ENCODE measurements around the gene SPRR2D. TPM values are rescaled to one million over a fixed set of nuclear protein-coding genes. Genes with fewer than 3 reads are reported as not detected.
"Not testable (repeated sequence)": the region's sequence is repeated elsewhere in the genome, so short reads cannot be mapped to it uniquely, and the experiment has no call there.

SPRR2D gene
- polyA plus RNA-seq, 3 donors: 1.3 TPM; not detected in 2

DNA sequence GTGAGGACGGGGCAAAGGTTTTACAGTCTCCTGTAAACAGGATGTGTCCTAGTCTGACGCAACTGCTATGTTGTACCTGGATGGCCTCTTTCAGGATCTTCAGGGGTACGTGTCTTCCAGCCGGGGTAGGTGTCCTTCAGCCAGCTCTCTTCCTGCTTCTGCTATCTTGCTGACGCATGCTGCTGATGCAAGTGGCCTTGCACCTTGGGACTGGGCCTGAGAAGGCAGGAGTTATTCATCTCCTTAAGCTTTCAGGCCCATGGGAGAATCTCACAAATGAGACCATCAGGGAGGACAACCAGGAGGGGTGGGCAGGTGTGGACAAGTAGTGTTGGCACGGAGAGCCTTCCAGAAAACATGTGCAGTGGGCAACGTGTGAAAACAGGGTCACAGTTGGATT, 17.8 kb downstream of the SPRR2D start:
- no peak overlapping the region for H3K27ac ChIP-seq (ENCODE audit: low read depth, low read length)
- 86 to 88% (median 87%) methylated on average over 7 of the region's 7 CpGs for WGBS, 3 donors

GRCh38 chr1:153022340-153022739, 18.6 kb downstream of the SPRR2D start:
- H3K27ac ChIP-seq (ENCODE audit: low read depth, low read length): not testable (repeated sequence)
- 25 to 47% (median 31%) methylated on average over 9 of the region's 9 CpGs for WGBS, 3 donors

- 20 to 38% (median 22%) methylated on average over 2 of the region's 2 CpGs for WGBS, 3 donors
- not testable (repeated sequence) for H3K27ac ChIP-seq (ENCODE audit: low read depth, low read length)
Observed at GRCh38 chr1:153021829-153022228, 19.1 kb downstream of the SPRR2D start.

DNA sequence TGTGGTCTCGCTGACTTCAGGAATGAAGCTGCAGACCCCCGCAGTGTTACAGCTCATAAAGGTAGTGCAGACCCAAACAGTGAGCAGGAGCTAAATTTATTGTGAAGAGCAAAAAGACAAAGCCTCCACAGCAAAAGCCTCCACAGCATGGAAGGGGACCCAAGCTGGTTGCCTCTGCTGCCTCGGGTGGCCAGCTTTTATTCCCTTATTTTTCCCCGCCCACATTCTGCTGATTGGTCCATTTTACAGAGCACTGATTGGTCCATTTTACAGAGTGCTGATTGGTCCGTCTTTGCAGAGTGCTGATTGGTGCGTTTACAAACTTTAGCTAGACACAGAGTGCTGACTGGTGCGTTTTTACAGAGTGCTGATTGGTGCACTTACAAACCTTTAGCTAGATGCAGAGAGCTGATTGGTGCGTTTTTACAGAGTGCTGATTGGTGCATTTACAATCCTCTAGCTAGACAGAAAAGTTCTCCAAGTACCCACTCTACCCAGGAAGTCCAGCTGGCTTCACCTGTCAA, 29.6 kb downstream of the SPRR2D start:
- H3K27ac ChIP-seq (ENCODE audit: low read depth, low read length): not testable (repeated sequence)
- WGBS, 3 donors: 80 to 88% (median 86%) methylated on average over 8 of the region's 8 CpGs

- H3K27ac ChIP-seq (ENCODE audit: low read depth, low read length): no peak within 1 kb of the TSS
- 67 to 77% (median 73%) methylated on average over 2 of the region's 2 CpGs for WGBS, 3 donors
Observed at GRCh38 chr1:153001382-153001781, 39.5 kb downstream of the SPRR2D start, which contains the start of gene SPRR3. TSS of gene SPRR3 (plus strand) at chr1:153001749. CDS start at chr1:153003021, 1,272 bp downstream.

DNA sequence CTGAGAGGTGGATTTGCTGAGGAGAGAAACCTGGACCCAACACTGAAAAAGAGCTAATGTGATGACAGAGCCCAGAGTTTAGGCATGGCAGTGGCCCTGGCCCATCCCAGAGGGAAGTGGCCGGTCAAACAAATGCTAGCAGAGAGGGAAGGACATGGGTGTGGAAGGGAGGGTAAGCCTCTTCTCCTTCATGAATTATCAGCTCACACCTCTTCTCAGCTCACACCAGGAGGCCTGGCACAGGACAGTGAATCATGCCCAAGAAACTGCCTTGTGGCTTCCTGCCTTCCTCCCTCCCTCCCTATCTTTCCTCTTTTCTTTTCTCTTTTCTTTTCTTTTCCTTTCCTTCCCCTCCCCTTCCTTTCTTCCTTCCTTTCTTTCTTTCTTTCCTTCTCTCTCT, 40.6 kb downstream of the SPRR2D start:
- WGBS, 3 donors: 96 to 100% (median 100%) methylated on average over 1 of the region's 1 CpG
- H3K27ac ChIP-seq (ENCODE audit: low read depth, low read length): no peak overlapping the region

DNA sequence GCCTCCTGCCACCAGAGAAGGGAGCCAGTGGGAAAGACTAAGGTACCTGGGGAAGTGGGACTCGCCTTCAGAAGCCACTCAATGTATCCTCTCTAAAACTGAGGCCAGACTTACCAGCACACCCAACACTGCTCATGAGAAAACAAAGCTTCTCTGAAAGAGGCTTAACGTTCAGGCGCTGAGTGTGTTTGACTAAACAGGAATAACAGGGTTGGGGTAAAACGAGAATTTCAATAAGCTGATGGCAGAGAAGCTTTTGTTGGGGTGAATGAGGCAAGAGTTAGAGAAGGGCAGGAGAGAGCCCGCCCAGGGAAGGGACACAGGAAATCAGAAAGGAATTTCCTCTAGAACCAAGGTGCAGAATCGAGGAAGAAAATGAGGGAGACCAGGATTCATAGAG, 41.1 kb downstream of the SPRR2D start:
- no peak overlapping the region for H3K27ac ChIP-seq (ENCODE audit: low read depth, low read length)
- 75 to 77% (median 76%) methylated on average over 6 of the region's 6 CpGs for WGBS, 3 donors

GRCh38 chr1:152998476-152998875, 42.4 kb downstream of the SPRR2D start:
- 78 to 93% (median 78%) methylated on average over 4 of the region's 4 CpGs for WGBS, 3 donors

GRCh38 chr1:152997901-152998300, 43.0 kb downstream of the SPRR2D start:
- H3K27ac ChIP-seq (ENCODE audit: low read depth, low read length): no peak overlapping the region
- 34 to 52% (median 40%) methylated on average over 7 of the region's 7 CpGs for WGBS, 3 donors

More at GRCh38 chr1:152998476-152998875, 42.4 kb downstream of the SPRR2D start:
- H3K27ac ChIP-seq (ENCODE audit: low read depth, low read length): no peak overlapping the region

GRCh38 chr1:152996633-152997400, 44.1 kb downstream of the SPRR2D start:
- 24 to 38% (median 29%) methylated on average over 5 of the region's 5 CpGs for WGBS, 3 donors
- no peak overlapping the region for H3K27ac ChIP-seq (ENCODE audit: low read depth, low read length)

DNA sequence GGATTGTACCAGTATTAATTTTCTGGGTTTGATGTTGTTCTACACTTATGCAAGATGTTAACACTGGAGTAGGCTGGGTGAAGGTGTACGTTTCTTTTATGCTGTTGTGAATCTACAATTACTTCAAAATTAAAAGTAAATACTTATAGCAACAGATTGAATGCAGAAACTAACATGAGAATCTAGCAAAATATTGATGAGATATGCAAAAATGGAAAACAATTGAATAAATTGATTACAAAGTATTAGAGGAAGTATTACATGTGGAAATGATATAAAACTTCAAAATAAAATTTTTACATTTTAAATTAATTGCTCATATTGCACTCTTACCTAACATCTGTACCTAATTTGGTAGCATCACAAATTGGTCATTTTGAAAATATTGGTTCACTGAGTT, 45.1 kb downstream of the SPRR2D start:
- WGBS, 3 donors: 0 to 73% (median 46%) methylated on average over 1 of the region's 1 CpG

DNA sequence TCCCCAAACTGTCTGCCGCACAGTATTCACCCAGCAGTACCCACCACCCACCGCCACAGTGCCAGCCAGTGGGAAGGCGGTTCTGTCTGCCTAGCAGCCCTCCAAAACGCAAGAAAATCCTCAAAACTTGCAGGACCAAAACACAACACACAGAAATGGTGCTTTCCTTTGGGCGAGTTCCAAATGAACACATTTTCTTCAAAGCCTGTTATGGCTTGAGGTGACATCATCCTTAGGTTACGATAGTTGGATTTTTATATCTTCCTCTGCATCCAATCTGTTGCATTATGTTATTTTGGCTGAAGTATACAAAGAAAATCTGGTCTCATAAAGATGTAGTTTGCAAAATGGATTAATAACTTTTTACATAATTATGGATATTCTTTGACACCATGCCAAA, 47.7 kb downstream of the SPRR2D start:
- WGBS, 3 donors: 72 to 80% (median 76%) methylated on average over 6 of the region's 6 CpGs
- H3K27ac ChIP-seq (ENCODE audit: low read depth, low read length): no peak overlapping the region

More for the DNA sequence above, 45.1 kb downstream of the SPRR2D start:
- H3K27ac ChIP-seq (ENCODE audit: low read depth, low read length): no peak overlapping the region

Other genes starting within 250 kb of the SPRR2D start
- gene LCE1D, start 244.4 kb downstream of the SPRR2D start, polyA plus RNA-seq: not detected
- gene LCE1C, start 234.5 kb downstream of the SPRR2D start, polyA plus RNA-seq: not detected
- gene LCE1B, start 229.1 kb downstream of the SPRR2D start, polyA plus RNA-seq: not detected
- not detected for gene LCE1A, start 213.6 kb downstream of the SPRR2D start, polyA plus RNA-seq
- not detected for gene LCE6A, start 198.3 kb downstream of the SPRR2D start, polyA plus RNA-seq
- gene LCE7A, start 181.1 kb downstream of the SPRR2D start, polyA plus RNA-seq: not detected
- gene SMCP, start 162.8 kb downstream of the SPRR2D start, polyA plus RNA-seq: not detected
- under 1 TPM in 2 of 3 donors, not detected in 1; 0.06 to 0.40 TPM for gene IVL, start 132.6 kb downstream of the SPRR2D start, polyA plus RNA-seq
- not detected for gene SPRR5, start 93.9 kb downstream of the SPRR2D start, polyA plus RNA-seq
- not detected for gene SPRR4, start 70.5 kb downstream of the SPRR2D start, polyA plus RNA-seq
- 1 to 10 TPM in 1 of 3 donors, not detected in 2; 9.5 TPM for gene SPRR1A, start 57.0 kb downstream of the SPRR2D start, polyA plus RNA-seq
- 10 to 100 TPM in 1 of 3 donors, 1 to 10 TPM in 1, under 1 TPM in 1; 0.53 to 20.3 (median 1.2) TPM for gene SPRR3, start 39.4 kb downstream of the SPRR2D start, polyA plus RNA-seq
- gene SPRR1B, start 9.9 kb downstream of the SPRR2D start, polyA plus RNA-seq: 1 to 10 TPM in 1 of 3 donors, not detected in 2; 2.6 TPM
- 1 to 10 TPM in 1 of 3 donors, under 1 TPM in 1, not detected in 1; 0.14 to 5.4 TPM for gene SPRR2A, start 16.4 kb upstream of the SPRR2D start, polyA plus RNA-seq
- 1 to 10 TPM in 1 of 3 donors, not detected in 2; 1.1 TPM for gene SPRR2B, start 30.5 kb upstream of the SPRR2D start, polyA plus RNA-seq
- gene SPRR2E, start 53.4 kb upstream of the SPRR2D start, polyA plus RNA-seq: 1 to 10 TPM in 1 of 3 donors, not detected in 2; 2.0 TPM
- gene SPRR2F, start 72.4 kb upstream of the SPRR2D start, polyA plus RNA-seq: 1 to 10 TPM in 1 of 3 donors, under 1 TPM in 1, not detected in 1; 0.90 to 1.1 TPM
- not detected for gene SPRR2G, start 109.8 kb upstream of the SPRR2D start, polyA plus RNA-seq
- gene LELP1, start 162.3 kb upstream of the SPRR2D start, polyA plus RNA-seq: not detected
- 1 to 10 TPM in 1 of 3 donors, not detected in 2; 1.0 TPM for gene PRR9, start 176.5 kb upstream of the SPRR2D start, polyA plus RNA-seq
- not detected for gene LORICRIN, start 218.6 kb upstream of the SPRR2D start, polyA plus RNA-seq

Data from adipose tissue (tissue), 3 donors.